GM12878 (cell line): Measurements from ENCODE around the gene TGFB1. TPM values are rescaled to one million over a fixed set of nuclear protein-coding genes. Genes with fewer than 3 reads are reported as not detected.

Experiments used
- ATF2 ChIP-seq: IDR thresholded peaks from 2 replicates; pipeline ENCODE4 v1.6.1; 2012; ENCODE audit warnings: low read length, inconsistent platforms
- BCL3 ChIP-seq: IDR thresholded peaks from 2 replicates; pipeline ENCODE4 v1.6.1; 2011; ENCODE audit warnings: borderline replicate concordance, low read depth, mild to moderate bottlenecking, moderate library complexity, low read length; ENCODE audit not compliant: insufficient read depth, poor library complexity, severe bottlenecking
- CBX3 ChIP-seq: fragments of 200-600 bp; sonication (generic); IDR thresholded peaks from 2 replicates; pipeline ENCODE4 v1.6.1; 2016; ENCODE audit warnings: low read depth, borderline replicate concordance
- CEBPB ChIP-seq, 2 experiments: fragments of 150-350 bp in 1 of 2; IDR thresholded peaks; 2 replicates each; pipeline ENCODE4 v1.6.1; 2012 to 2014; ENCODE audit warnings: low read depth in 2 of 2, low read length in 2 of 2, borderline replicate concordance in 1 of 2, inconsistent platforms in 1 of 2
- E4F1 ChIP-seq: fragments of 450-650 bp; IDR thresholded peaks from 2 replicates; pipeline ENCODE4 v1.6.1; 2018; ENCODE audit warnings: borderline replicate concordance, mild to moderate bottlenecking; ENCODE audit not compliant: partially characterized antibody
- HCFC1 ChIP-seq: fragments of 150-350 bp; IDR thresholded peaks from 2 replicates; pipeline ENCODE4 v1.6.1; 2014; ENCODE audit warnings: low read length
- IKZF1 ChIP-seq: fragments of 450-650 bp; conservative IDR thresholded peaks from 2 replicates; pipeline ENCODE4 v1.6.1; 2017; ENCODE audit warnings: antibody characterized with exemption, mild to moderate bottlenecking
- IRF4 ChIP-seq: IDR thresholded peaks from 2 replicates; pipeline ENCODE4 v1.6.1; 2011; ENCODE audit warnings: low read depth, low read length
- JUNB ChIP-seq: IDR thresholded peaks from 2 replicates; pipeline ENCODE4 v1.6.1; 2016; ENCODE audit warnings: antibody characterized with exemption, mild to moderate bottlenecking
- NR2C2 ChIP-seq: IDR thresholded peaks from 2 replicates; pipeline ENCODE4 v1.6.1; 2011; ENCODE audit warnings: borderline replicate concordance, low read depth; ENCODE audit not compliant: control insufficient read depth, insufficient read length
- PAX8 ChIP-seq: fragments of 450-650 bp; IDR thresholded peaks from 2 replicates; pipeline ENCODE4 v1.6.1; 2017; ENCODE audit warnings: mild to moderate bottlenecking, moderate library complexity
- POLR2A ChIP-seq: IDR thresholded peaks from 2 replicates; pipeline ENCODE4 v1.6.1; 2011; ENCODE audit warnings: low read depth, mild to moderate bottlenecking, low read length
- POU2F2 ChIP-seq: IDR thresholded peaks from 3 replicates; pipeline ENCODE4 v1.6.1; 2011; ENCODE audit warnings: low read depth, mild to moderate bottlenecking, low read length, borderline replicate concordance
- RB1 ChIP-seq: fragments of 450-650 bp; formaldehyde crosslinking; IDR thresholded peaks from 2 replicates; pipeline ENCODE4 v1.6.1; 2017; ENCODE audit warnings: mild to moderate bottlenecking, borderline replicate concordance
- RUNX3 ChIP-seq: IDR thresholded peaks from 2 replicates; pipeline ENCODE4 v1.6.1; 2012; ENCODE audit warnings: low read length, inconsistent platforms
- SMAD1 ChIP-seq: fragments of 450-650 bp; IDR thresholded peaks from 2 replicates; pipeline ENCODE4 v1.6.1; 2018; ENCODE audit warnings: mild to moderate bottlenecking, low read depth; ENCODE audit not compliant: partially characterized antibody
- SPI1 ChIP-seq: IDR thresholded peaks from 2 replicates; pipeline ENCODE4 v1.6.1; 2011; ENCODE audit warnings: low read depth, mild to moderate bottlenecking, low read length, moderate library complexity, borderline replicate concordance; ENCODE audit not compliant: insufficient read depth
- TBL1XR1 ChIP-seq: IDR thresholded peaks from 2 replicates; pipeline ENCODE4 v1.6.1; 2012; ENCODE audit warnings: low read depth, low read length, improper control_type of control experiment
- TCF3 ChIP-seq: IDR thresholded peaks from 2 replicates; pipeline ENCODE4 v1.6.1; 2012; ENCODE audit warnings: low read depth, mild to moderate bottlenecking, low read length, borderline replicate concordance; ENCODE audit not compliant: insufficient read depth
- ZBTB40 ChIP-seq: fragments of 450-650 bp; IDR thresholded peaks from 2 replicates; pipeline ENCODE4 v1.6.1; 2016; ENCODE audit warnings: mild to moderate bottlenecking, moderate library complexity, borderline replicate concordance
- ZNF24 ChIP-seq: fragments of 450-650 bp; IDR thresholded peaks from 2 replicates; pipeline ENCODE4 v1.6.1; 2017; ENCODE audit warnings: antibody characterized with exemption, mild to moderate bottlenecking
- polyA plus RNA-seq, 11 experiments: library from polyadenylated mRNA; depleted of rRNA in 4 of 11; unstranded in 6 of 11; stranded (reverse) in 5 of 11; fragments of >200 nt; fragmentation: Nextera tagmentation in 4 of 11; fragmentation: Illumina TruSeq in 1 of 11; extraction: Ambion mirVana in 4 of 11; extraction: Trizol in 1 of 11; gene quantifications; 1 replicate in 1 of 11; 2 replicates in 10 of 11; pipeline versions ENCODE4 v1.2.1 to v1.2.3, GENCODE V29; 2011 to 2016; ENCODE audit warnings: inconsistent platforms in 2 of 11, missing spikeins in 2 of 11, low read depth in 1 of 11
- total RNA-seq, 4 experiments: library from RNA; depleted of rRNA in 3 of 4; stranded (reverse); fragments of >200 nt in 3 of 4; fragmentation: Illumina TruSeq in 1 of 4; extraction: Trizol in 1 of 4; gene quantifications; 2 replicates each; pipeline versions ENCODE4 v1.2.1 to v1.2.3, GENCODE V29; 2013 to 2021

The TGFB1 gene
- total and polyA plus RNA-seq, 10 of the 15 experiments (the other 5 are each of a cell fraction or from before 2014, with no cell fraction given): 0.23 to 120 (median 10.9) TPM

GRCh38 chr19:41363753-41364523 is 10.2 kb upstream of the TGFB1 start, which contains the start of gene B9D2 (continued):
- TF ChIP-seq ZBTB40: peak; percentile 62; the same call in 1 of the 2 replicates
- peak; percentile 77; the same call in 1 of the 2 replicates for TF ChIP-seq IKZF1
- no peak for TF ChIP-seq CEBPB (IDR thresholded peaks at IDR 0.05; ENCODE audit: borderline replicate concordance in 1 of 2, low read depth in 2 of 2, low read length in 2 of 2)
- TF ChIP-seq E4F1: peak; percentile 85
- no peak; the same call in 1 of the 2 replicates for TF ChIP-seq IRF4
- no peak for TF ChIP-seq ZNF24
- no peak for TF ChIP-seq ATF2
- peak; percentile 62 for TF ChIP-seq RUNX3
- TF ChIP-seq TCF3: no peak
- peak; percentile 80; the same call in 1 of the 2 replicates for TF ChIP-seq PAX8
- no peak for TF ChIP-seq TBL1XR1
- TF ChIP-seq POLR2A: peak; percentile 93
- TF ChIP-seq SPI1: peak; percentile 9; the same call in 1 of the 2 replicates
- peak; percentile 82 for TF ChIP-seq HCFC1
- peak; percentile 53 for TF ChIP-seq SMAD1
- peak; percentile 55; the same call in 2 of the 3 replicates for TF ChIP-seq POU2F2
- no peak for TF ChIP-seq BCL3
- TF ChIP-seq CBX3: no peak
- no peak; the same call in 1 of the 2 replicates for TF ChIP-seq RB1
- TF ChIP-seq JUNB: no peak
- no peak for TF ChIP-seq NR2C2
